K562 (cell line): ENCODE measurements around the gene SCRG1. TPM values are rescaled to one million over a fixed set of nuclear protein-coding genes. Genes with fewer than 3 reads are reported as not detected.

ENCODE experiments used
- ATAC-seq: fragments of 200-7000 bp; cut with Tn5 transposase; 3 replicates; pipeline ENCODE4 v1.9.1; 2020; ENCODE audit warnings: moderate library complexity
- BruUV-seq: library from RNA; stranded (reverse); fragments of 400-500 nt; replicated peaks from 2 replicates; lab custom pipeline; 2021; lab: Mats Ljungman, UMichigan
- CTCF ChIA-PET: fragments of 300-600 bp; formaldehyde crosslinking; extraction: SDS; loops from one replicate; lab custom pipeline; 2021; ENCODE audit warnings: low intra/inter-chr PET ratio; lab: Yijun Ruan, JAX
- POLR2A ChIA-PET: fragments of 300-600, 350-650 bp; sonication (Branson Sonifier 250); formaldehyde crosslinking; extraction: SDS; loops from one replicate; lab custom pipeline; 2021; ENCODE audit warnings: antibody characterized with exemption, inconsistent platforms; lab: Yijun Ruan, JAX
- DNase-seq, 4 experiments: peaks; one replicate each; pipeline versions ENCODE4 v3.0.0 to v3.0.0-alpha.2; 2011 to 2018; ENCODE audit warnings: low spot score in 3 of 4, mixed read lengths in 3 of 4; ENCODE audit errors: extremely low read depth in 1 of 4
- FAIRE-seq: peaks from 2 replicates; lab custom pipeline; 2011; peaks lifted over from hg19 to GRCh38; lab: Jason Lieb, UNC
- H2AFZ ChIP-seq: 2 replicates; pipeline ENCODE4 v1.6.0; 2011; ENCODE audit warnings: low read depth, low read length, control low read depth, inconsistent platforms
- H3K27ac ChIP-seq: fragments of 200-600 bp; 3 replicates; pipeline ENCODE4 v1.8.0; 2011; ENCODE audit warnings: low read depth, mild to moderate bottlenecking, control low read depth, inconsistent platforms, low read length, moderate library complexity, mixed read lengths; ENCODE audit errors: extremely low read depth
- H3K27me3 ChIP-seq, 2 experiments: fragments of 300-600 bp in 1 of 2; 2 replicates in 1 of 2; 3 replicates in 1 of 2; pipeline versions ENCODE4 v1.6.0 to v1.8.0; 2011; ENCODE audit warnings: inconsistent platforms in 2 of 2, low read length in 2 of 2, mild to moderate bottlenecking in 1 of 2, mixed read lengths in 1 of 2, moderate library complexity in 1 of 2; ENCODE audit not compliant: control insufficient read depth in 2 of 2, insufficient read depth in 2 of 2
- H3K36me3 ChIP-seq: fragments of 300-600 bp; 3 replicates; pipeline ENCODE4 v1.8.0; 2011; ENCODE audit warnings: mild to moderate bottlenecking, low read length, inconsistent platforms; ENCODE audit not compliant: control insufficient read depth, insufficient read depth
- H3K4me1 ChIP-seq, 2 experiments: fragments of 200-600 bp in 1 of 2; replicated peaks in 1 of 2; 2 replicates in 1 of 2; 3 replicates in 1 of 2; pipeline versions ENCODE4 v1.5.1 to v1.8.0; 2011; ENCODE audit warnings: inconsistent platforms in 2 of 2, low read length in 2 of 2, mild to moderate bottlenecking in 1 of 2, mixed read lengths in 1 of 2, moderate library complexity in 1 of 2; ENCODE audit not compliant: control insufficient read depth in 2 of 2, insufficient read depth in 2 of 2
- H3K4me2 ChIP-seq: 2 replicates; pipeline ENCODE4 v1.6.1; 2011; ENCODE audit warnings: low read length, control low read depth, inconsistent platforms, mixed read lengths; ENCODE audit not compliant: insufficient read depth
- H3K4me3 ChIP-seq: fragments of 200-600 bp; sonication (generic), shearing (Covaris generic); 2 replicates; pipeline ENCODE4 v1.5.1; 2016; ENCODE audit warnings: control low read depth, inconsistent platforms
- H3K79me2 ChIP-seq: fragments of 200-600 bp; 3 replicates; pipeline ENCODE4 v1.8.0; 2011; ENCODE audit warnings: low read length, inconsistent platforms; ENCODE audit not compliant: control insufficient read depth, insufficient read depth
- H3K9ac ChIP-seq, 2 experiments: 2 replicates each; pipeline versions ENCODE4 v1.6.0 to v1.6.1; 2011; ENCODE audit warnings: low read depth in 2 of 2, low read length in 2 of 2, control low read depth in 1 of 2, inconsistent platforms in 1 of 2, mild to moderate bottlenecking in 1 of 2, mixed read lengths in 1 of 2; ENCODE audit not compliant: insufficient read depth in 1 of 2
- H3K9me1 ChIP-seq: one replicate; pipeline ENCODE4 v1.6.0; 2011; ENCODE audit warnings: inconsistent platforms, mild to moderate bottlenecking, low read length, moderate library complexity; ENCODE audit not compliant: control insufficient read depth, insufficient read depth
- H3K9me3 ChIP-seq: replicated peaks from 2 replicates; pipeline ENCODE4 v1.5.1; 2011; ENCODE audit warnings: low read depth, low read length, inconsistent platforms; ENCODE audit not compliant: control insufficient read depth, insufficient read depth
- H4K20me1 ChIP-seq: replicated peaks from 2 replicates; pipeline ENCODE4 v1.6.1; 2011; ENCODE audit warnings: low read length, inconsistent platforms, mixed read lengths; ENCODE audit not compliant: control insufficient read depth, insufficient read depth
- C11orf30 ChIP-seq: fragments of 450-650 bp; IDR thresholded peaks from 2 replicates; pipeline ENCODE4 v1.6.1; 2016; ENCODE audit warnings: low read depth, mild to moderate bottlenecking
- CGGBP1 ChIP-seq: fragments of 250-450 bp; sonication (Bioruptor Pico); IDR thresholded peaks from 2 replicates; pipeline ENCODE4 v1.9.0; 2021; ENCODE audit warnings: mild to moderate bottlenecking
- CREBBP ChIP-seq: IDR thresholded peaks from one replicate; pipeline ENCODE4 v1.6.1; 2012; ENCODE audit warnings: low read depth, mild to moderate bottlenecking, control low read depth, inconsistent platforms, low read length
- KLF1 ChIP-seq: fragments of 450-650 bp; IDR thresholded peaks from 2 replicates; pipeline ENCODE4 v1.6.1; 2016; ENCODE audit warnings: missing genetic modification characterization, missing compliant biosample characterization
- KLF6 ChIP-seq: fragments of 250-450 bp; sonication (Bioruptor Pico); IDR thresholded peaks from 2 replicates; pipeline ENCODE4 v1.4.0; 2020; ENCODE audit warnings: mild to moderate bottlenecking, moderate library complexity, borderline replicate concordance
- MEF2D ChIP-seq: conservative IDR thresholded peaks from 2 replicates; pipeline ENCODE4 v1.6.1; 2016; ENCODE audit warnings: low read depth, missing genetic modification characterization, missing compliant biosample characterization
- MYBL2 ChIP-seq, 2 experiments: fragments of 450-650 bp in 1 of 2; sonication (generic) in 1 of 2; formaldehyde crosslinking in 1 of 2; IDR thresholded peaks; 2 replicates each; pipeline versions ENCODE4 v1.6.1 to v1.8.1; 2017 to 2022; ENCODE audit warnings: borderline replicate concordance in 1 of 2, inconsistent platforms in 1 of 2, low read depth in 1 of 2, mild to moderate bottlenecking in 1 of 2, missing genetic modification reagents in 1 of 2, moderate library complexity in 1 of 2
- NR4A1 ChIP-seq, 2 experiments: fragments of 250-450 bp in 1 of 2; fragments of 450-650 bp in 1 of 2; sonication (Bioruptor Pico) in 1 of 2; IDR thresholded peaks; 2 replicates each; pipeline versions ENCODE4 v1.4.0 to v1.6.1; 2016 to 2020; ENCODE audit warnings: mild to moderate bottlenecking in 2 of 2, missing compliant biosample characterization in 1 of 2, missing genetic modification characterization in 1 of 2, moderate library complexity in 1 of 2
- SP1 ChIP-seq: sonication (generic); formaldehyde crosslinking; IDR thresholded peaks from 2 replicates; pipeline ENCODE4 v1.8.1; 2022; ENCODE audit warnings: mild to moderate bottlenecking, missing genetic modification reagents
- SRSF7 ChIP-seq: fragments of 200-400 bp; formaldehyde crosslinking; optimal IDR thresholded peaks from 2 replicates; pipeline ENCODE3; 2017; ENCODE audit warnings: mild to moderate bottlenecking, low read depth, low read length
- ZFP30 ChIP-seq: fragments of 250-450 bp; sonication (Bioruptor Pico); IDR thresholded peaks from 2 replicates; pipeline ENCODE4 v1.8.0; 2022; ENCODE audit warnings: moderate library complexity, mild to moderate bottlenecking, inconsistent platforms, borderline replicate concordance
- ZFP36 ChIP-seq: fragments of 150-350 bp; IDR thresholded peaks from 2 replicates; pipeline ENCODE4 v1.6.1; 2018; ENCODE audit warnings: low read length, low read depth; ENCODE audit not compliant: partially characterized antibody
- ZNF316 ChIP-seq: fragments of 450-650 bp; IDR thresholded peaks from 2 replicates; pipeline ENCODE4 v1.6.1; 2016
- ZNF507 ChIP-seq: conservative IDR thresholded peaks from 2 replicates; pipeline ENCODE4 v1.6.1; 2017; ENCODE audit warnings: missing genetic modification characterization, missing compliant biosample characterization
- WGBS: fragments of 100-300 bp; shearing (Covaris generic); methylation state at CpG from one replicate; pipeline ENCODE4 v1.1.6; 2016; ENCODE audit warnings: low coverage, mixed read lengths; ENCODE audit not compliant: insufficient coverage; ENCODE audit errors: missing lambda C conversion rate; 5-methylcytosine and 5-hydroxymethylcytosine counted together
- in situ Hi-C: fragments of 300-500 bp; cut with MboI; formaldehyde crosslinking; loops from 4 replicates; pipeline ENCODE4 v1.15.0; 2018; ENCODE audit warnings: inconsistent platforms, mixed read lengths
- intact Hi-C: fragments of 100-400 bp; cut with micrococcal nuclease; formaldehyde crosslinking; loops from 2 replicates; pipeline ENCODE4 v1.14.2; 2022
- polyA plus RNA-seq, 8 experiments: library from polyadenylated mRNA; depleted of rRNA in 4 of 8; stranded (reverse) in 5 of 8; unstranded in 3 of 8; fragments of >200 nt; fragmentation: Nextera tagmentation in 2 of 8; fragmentation: Illumina TruSeq in 1 of 8; extraction: Ambion mirVana in 2 of 8; extraction: Trizol in 1 of 8; gene quantifications; 2 replicates each; pipeline versions ENCODE4 v1.2.1 to v1.2.3, GENCODE V29; 2011 to 2014; ENCODE audit warnings: inconsistent platforms in 1 of 8, missing spikeins in 1 of 8
- total RNA-seq, 7 experiments: library from RNA; depleted of rRNA in 6 of 7; stranded (reverse); fragments of >200 nt in 6 of 7; fragmentation: Illumina TruSeq in 2 of 7; extraction: Trizol in 2 of 7; gene quantifications; 2 replicates each; pipeline versions ENCODE4 v1.2.1 to v1.2.3, GENCODE V29; 2011 to 2021; ENCODE audit warnings: low replicate concordance in 1 of 7
- TF ChIP-seq, protein P1 (sequence below): fragments of 250-450 bp; sonication (Bioruptor Pico); IDR thresholded peaks from 2 replicates; pipeline ENCODE4 v1.5.1; 2021; ENCODE audit warnings: mild to moderate bottlenecking
- TF ChIP-seq, protein P2 (sequence below): fragments of 450-650 bp; IDR thresholded peaks from 2 replicates; pipeline ENCODE4 v1.6.1; 2016; ENCODE audit warnings: borderline replicate concordance

SCRG1 gene
- total and polyA plus RNA-seq, 9 of the 15 experiments (the other 6 are each of a cell fraction or from before 2014, with no cell fraction given): 0.01 TPM; not detected in 7

DNA sequence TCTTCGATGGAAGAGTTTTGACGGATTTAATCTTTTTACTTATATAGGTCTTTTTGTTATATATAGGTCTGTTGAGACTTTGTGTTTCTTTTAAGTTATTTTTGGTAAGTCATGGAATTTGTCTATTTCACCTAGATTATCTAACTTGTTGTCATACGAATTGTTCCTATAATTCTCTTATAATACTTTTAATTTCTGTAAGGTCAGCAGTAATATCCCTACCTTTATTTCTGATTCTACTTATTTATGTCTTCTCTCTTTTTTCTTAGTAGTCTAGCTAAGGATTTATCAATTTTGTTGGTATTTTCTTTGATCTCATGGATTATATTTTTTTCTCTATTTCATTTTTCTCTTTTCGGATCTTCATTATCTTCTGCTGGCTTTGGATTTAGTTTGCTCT lies 16.6 kb downstream of the SCRG1 start (continued):
- TF ChIP-seq ZFP30 (CRISPR knock-in tag) (no peak), ZFP36 (no peak), KLF6 (CRISPR knock-in tag) (no peak), ZNF507 (tag) (no peak), CREBBP (no peak), CGGBP1 (CRISPR knock-in tag) (no peak), ZNF316 (peak; percentile 89), MYBL2 (IDR thresholded peaks at IDR 0.05; ENCODE audit: low read depth) (no peak), MYBL2 (CRISPR knock-in tag; IDR thresholded peaks at IDR 0.05; ENCODE audit: borderline replicate concordance) (no peak)
- TF ChIP-seq, protein P1, sequence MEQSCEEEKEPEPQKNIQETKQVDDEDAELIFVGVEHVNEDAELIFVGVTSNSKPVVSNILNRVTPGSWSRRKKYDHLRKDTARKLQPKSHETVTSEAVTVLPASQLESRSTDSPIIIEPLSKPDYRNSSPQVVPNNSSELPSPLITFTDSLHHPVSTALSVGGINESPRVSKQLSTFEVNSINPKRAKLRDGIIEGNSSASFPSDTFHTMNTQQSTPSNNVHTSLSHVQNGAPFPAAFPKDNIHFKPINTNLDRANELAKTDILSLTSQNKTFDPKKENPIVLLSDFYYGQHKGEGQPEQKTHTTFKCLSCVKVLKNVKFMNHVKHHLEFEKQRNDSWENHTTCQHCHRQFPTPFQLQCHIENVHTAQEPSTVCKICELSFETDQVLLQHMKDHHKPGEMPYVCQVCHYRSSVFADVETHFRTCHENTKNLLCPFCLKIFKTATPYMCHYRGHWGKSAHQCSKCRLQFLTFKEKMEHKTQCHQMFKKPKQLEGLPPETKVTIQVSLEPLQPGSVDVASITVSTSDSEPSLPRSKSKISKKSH: no peak

DNA sequence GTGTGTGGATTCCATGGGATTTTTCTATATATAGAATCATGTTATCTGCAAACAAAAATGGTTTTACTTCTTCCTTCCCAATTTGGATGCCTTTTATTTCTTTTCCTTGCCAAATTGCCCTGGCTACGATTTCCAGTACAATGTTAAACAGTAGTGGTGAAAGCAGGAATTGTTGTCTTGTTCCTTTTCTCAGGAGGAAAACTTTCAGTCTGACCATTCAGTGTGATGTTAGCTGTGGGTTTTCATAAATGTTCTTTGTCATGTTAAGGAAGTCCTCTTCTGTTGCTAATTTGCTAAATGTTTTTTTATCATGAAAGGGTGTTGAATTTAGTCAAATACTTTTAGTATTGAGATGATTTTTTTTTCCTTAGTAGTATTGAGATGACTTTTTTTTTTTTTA lies 17.3 kb downstream of the SCRG1 start:
- no peak for DNase-seq
- Histone ChIP-seq H3K27ac (no peak overlapping the region), H3K79me2 (no peaks in the 10 kb centered on the region), H3K9ac (no peak overlapping the region), H4K20me1 (no peaks in the 10 kb centered on the region), H3K36me3 (peaks cover 7% of the 10 kb centered on the region; the same call in 2 of the 3 replicates), H3K4me2 (no peak overlapping the region), H3K27me3 (no peaks in the 10 kb centered on the region), H3K9me1 (no peaks in the 10 kb centered on the region), H3K4me1 (peaks cover 4% of the 10 kb centered on the region in 2 experiments; a peak in 1 of 5 replicates), H3K9me3 (no peaks in the 10 kb centered on the region), H2AFZ (no peak overlapping the region), H3K4me3 (no peak overlapping the region)
- ATAC-seq: no peak; the same call in 2 of the 3 replicates
- no TSS peak for BruUV-seq
- ChIA-PET POLR2A (interaction anchor here (1.5 kb wide), 1 partner anchor 10 kb away, joined by 6 read pairs; no protein-coding TSS in a partner anchor), CTCF (no interaction called here)
- FAIRE-seq: peak; percentile 26
- WGBS: 14% methylated on average over 1 of the region's 1 CpG
- intact Hi-C loops: no loop called here
- in situ Hi-C loops: no loop called here
- TF ChIP-seq SP1 (CRISPR knock-in tag) (no peak), SRSF7 (no peak), NR4A1 (CRISPR knock-in tag; IDR thresholded peaks at IDR 0.05) (no peak), NR4A1 (tag; IDR thresholded peaks at IDR 0.05) (no peak), C11orf30 (no peak), KLF1 (tag) (no peak), MEF2D (no peak)
- TF ChIP-seq, protein P2, sequence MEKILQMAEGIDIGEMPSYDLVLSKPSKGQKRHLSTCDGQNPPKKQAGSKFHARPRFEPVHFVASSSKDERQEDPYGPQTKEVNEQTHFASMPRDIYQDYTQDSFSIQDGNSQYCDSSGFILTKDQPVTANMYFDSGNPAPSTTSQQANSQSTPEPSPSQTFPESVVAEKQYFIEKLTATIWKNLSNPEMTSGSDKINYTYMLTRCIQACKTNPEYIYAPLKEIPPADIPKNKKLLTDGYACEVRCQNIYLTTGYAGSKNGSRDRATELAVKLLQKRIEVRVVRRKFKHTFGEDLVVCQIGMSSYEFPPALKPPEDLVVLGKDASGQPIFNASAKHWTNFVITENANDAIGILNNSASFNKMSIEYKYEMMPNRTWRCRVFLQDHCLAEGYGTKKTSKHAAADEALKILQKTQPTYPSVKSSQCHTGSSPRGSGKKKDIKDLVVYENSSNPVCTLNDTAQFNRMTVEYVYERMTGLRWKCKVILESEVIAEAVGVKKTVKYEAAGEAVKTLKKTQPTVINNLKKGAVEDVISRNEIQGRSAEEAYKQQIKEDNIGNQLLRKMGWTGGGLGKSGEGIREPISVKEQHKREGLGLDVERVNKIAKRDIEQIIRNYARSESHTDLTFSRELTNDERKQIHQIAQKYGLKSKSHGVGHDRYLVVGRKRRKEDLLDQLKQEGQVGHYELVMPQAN: no peak
